Prostate gland (tissue), 2 donors: ENCODE measurements around the gene NAIF1. TPM values are rescaled to one million over a fixed set of nuclear protein-coding genes. Genes with fewer than 3 reads are reported as not detected.

Experiments
- DNase-seq: peaks from one replicate; pipeline ENCODE4 v3.0.0-alpha.2; 2019; ENCODE audit warnings: low spot score
- H3K27ac ChIP-seq, 2 donors: fragments of 200-600 bp; sonication (generic); 2 replicates each; pipeline ENCODE4 v1.5.1; 2017 to 2019
- H3K27me3 ChIP-seq: fragments of 200-600 bp; sonication (generic); replicated peaks from 2 replicates; pipeline ENCODE4 v1.5.1; 2019; ENCODE audit not compliant: insufficient read depth
- H3K36me3 ChIP-seq, 2 donors: fragments of 200-600 bp; sonication (generic); 1 replicate in 1 of 2; 2 replicates in 1 of 2; pipeline versions ENCODE4 v1.5.1 to v1.8.1; 2017 to 2019
- H3K4me1 ChIP-seq: fragments of 200-600 bp; sonication (generic); replicated peaks from 2 replicates; pipeline ENCODE4 v1.5.1; 2019
- H3K4me3 ChIP-seq, 2 donors: fragments of 200-600 bp; sonication (generic); 2 replicates each; pipeline ENCODE4 v1.5.1; 2017 to 2019
- H3K9me3 ChIP-seq: fragments of 200-600 bp; sonication (generic); 2 replicates; pipeline ENCODE4 v1.5.1; 2017
- POLR2A ChIP-seq: fragments of 450-650 bp; IDR thresholded peaks from one replicate; pipeline ENCODE4 v1.6.1; 2016; ENCODE audit warnings: antibody characterized with exemption, mild to moderate bottlenecking
- POLR2AphosphoS5 ChIP-seq: sonication (generic); formaldehyde crosslinking; IDR thresholded peaks from one replicate; pipeline ENCODE4 v1.6.1; 2017; ENCODE audit warnings: antibody characterized with exemption
- WGBS: methylation state at CpG from one replicate; pipeline ENCODE4 v1.1.5; 2018; 5-methylcytosine and 5-hydroxymethylcytosine counted together
- intact Hi-C: fragments of 100-400 bp; cut with DNase I; formaldehyde crosslinking; loops from one replicate; pipeline ENCODE4 v1.14.2; 2022
- total RNA-seq, 2 donors: library from RNA; depleted of rRNA; stranded (reverse); fragments of >200 nt; gene quantifications; one replicate each; pipeline ENCODE4 v1.1.0, GENCODE V29; 2016
- TF ChIP-seq, protein P1 (sequence below), 4 experiments: fragments of 200-600 bp in 2 of 4; fragments of 450-650 bp in 2 of 4; sonication (generic) in 2 of 4; IDR thresholded peaks; 1 replicate in 3 of 4; 2 replicates in 1 of 4; pipeline ENCODE4 v1.5.1; 2016 to 2019; ENCODE audit warnings: antibody characterized with exemption in 4 of 4, mild to moderate bottlenecking in 2 of 4, moderate library complexity in 2 of 4

The NAIF1 gene
- total RNA-seq, 2 donors from 2014 or later, result 12.3 to 12.6 TPM

GRCh38 chr9:128034821-128035652 lies 32.1 kb downstream of the NAIF1 start:
- Histone ChIP-seq H3K9me3 (no peaks in the 10 kb centered on the region), H3K4me3 (no peak overlapping the region), H3K27me3 (no peaks in the 10 kb centered on the region), H3K4me1 (no peaks in the 10 kb centered on the region), H3K36me3 (no peaks in the 10 kb centered on the region), H3K27ac (no peak overlapping the region)
- intact Hi-C loops, result loop anchor here (1.0 to 5.0 kb wide), 3 partner anchors 53 to 91 kb away; partner anchors contain the start of gene EEIG1
- peak; percentile 84 for DNase-seq
- TF ChIP-seq, protein P1, sequence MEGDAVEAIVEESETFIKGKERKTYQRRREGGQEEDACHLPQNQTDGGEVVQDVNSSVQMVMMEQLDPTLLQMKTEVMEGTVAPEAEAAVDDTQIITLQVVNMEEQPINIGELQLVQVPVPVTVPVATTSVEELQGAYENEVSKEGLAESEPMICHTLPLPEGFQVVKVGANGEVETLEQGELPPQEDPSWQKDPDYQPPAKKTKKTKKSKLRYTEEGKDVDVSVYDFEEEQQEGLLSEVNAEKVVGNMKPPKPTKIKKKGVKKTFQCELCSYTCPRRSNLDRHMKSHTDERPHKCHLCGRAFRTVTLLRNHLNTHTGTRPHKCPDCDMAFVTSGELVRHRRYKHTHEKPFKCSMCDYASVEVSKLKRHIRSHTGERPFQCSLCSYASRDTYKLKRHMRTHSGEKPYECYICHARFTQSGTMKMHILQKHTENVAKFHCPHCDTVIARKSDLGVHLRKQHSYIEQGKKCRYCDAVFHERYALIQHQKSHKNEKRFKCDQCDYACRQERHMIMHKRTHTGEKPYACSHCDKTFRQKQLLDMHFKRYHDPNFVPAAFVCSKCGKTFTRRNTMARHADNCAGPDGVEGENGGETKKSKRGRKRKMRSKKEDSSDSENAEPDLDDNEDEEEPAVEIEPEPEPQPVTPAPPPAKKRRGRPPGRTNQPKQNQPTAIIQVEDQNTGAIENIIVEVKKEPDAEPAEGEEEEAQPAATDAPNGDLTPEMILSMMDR (IDR thresholded peaks at IDR 0.05), result peak; percentile 82 to 98 (median 95)
- TF ChIP-seq POLR2A (peak; percentile 16), POLR2AphosphoS5 (peak; percentile 85)
- 23% methylated on average over 8 of the region's 8 CpGs for WGBS

GRCh38 chr9:128033609-128034008 lies 33.5 kb downstream of the NAIF1 start:
- TF ChIP-seq POLR2AphosphoS5, result no peak
- Histone ChIP-seq H3K4me3 (no peak overlapping the region), H3K27ac (no peak overlapping the region), H3K9me3 (no peaks in the 10 kb centered on the region), H3K27me3 (no peaks in the 10 kb centered on the region), H3K4me1 (no peaks in the 10 kb centered on the region), H3K36me3 (no peaks in the 10 kb centered on the region)
- intact Hi-C loops, result loop anchor here (2.0 kb wide), 1 partner anchor 85 kb away; no protein-coding TSS in a partner anchor
- 91% methylated on average over 4 of the region's 4 CpGs for WGBS
- no peak for DNase-seq

DNA sequence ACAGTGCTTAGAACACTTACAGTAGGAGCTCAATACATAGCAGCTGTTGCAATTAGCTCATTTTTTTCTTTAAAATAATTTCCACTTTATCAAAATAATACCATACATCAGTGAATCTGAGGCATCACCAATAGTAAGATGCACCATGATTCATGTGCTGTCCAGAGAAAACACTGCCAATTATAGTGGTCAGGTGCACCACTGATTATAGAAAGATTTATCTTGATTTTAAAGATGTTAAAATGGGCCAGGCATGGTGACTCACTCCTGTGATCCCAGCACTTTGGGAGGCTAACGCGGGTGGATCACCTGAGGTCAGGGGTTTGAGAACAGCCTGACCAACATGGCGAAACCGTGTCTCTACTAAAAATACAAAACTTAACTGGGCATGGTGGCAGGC lies 39.4 kb downstream of the NAIF1 start:
- H3K27me3 ChIP-seq, result no peaks in the 10 kb centered on the region
- H3K27ac ChIP-seq, result no peak overlapping the region
- intact Hi-C loops, result no loop called here
- no peaks in the 10 kb centered on the region for H3K36me3 ChIP-seq
- DNase-seq, result no peak
- no peaks in the 10 kb centered on the region for H3K9me3 ChIP-seq
- WGBS, result 91% methylated on average over 4 of the region's 4 CpGs
- TF ChIP-seq POLR2AphosphoS5 (no peak), POLR2A (no peak)
- TF ChIP-seq, protein P1 (IDR thresholded peaks at IDR 0.05), result no peak
- H3K4me1 ChIP-seq, result no peaks in the 10 kb centered on the region
- no peak overlapping the region for H3K4me3 ChIP-seq

- intact Hi-C loops, result no loop called here
- H3K27me3 ChIP-seq, result no peaks in the 10 kb centered on the region
- no peaks in the 10 kb centered on the region for H3K4me1 ChIP-seq
- no peak for DNase-seq
- H3K4me3 ChIP-seq, result no peak overlapping the region
- H3K27ac ChIP-seq, result peak overlapping the region in 1 of 2 donors; percentile 48
- 69% methylated on average over 11 of the region's 11 CpGs for WGBS
- no peaks in the 10 kb centered on the region for H3K36me3 ChIP-seq
- TF ChIP-seq POLR2AphosphoS5 (no peak), POLR2A (no peak)
- TF ChIP-seq, protein P1 (IDR thresholded peaks at IDR 0.05), result no peak
- H3K9me3 ChIP-seq, result no peaks in the 10 kb centered on the region
These were observed 40.2 kb downstream of the NAIF1 start for GRCh38 chr9:128026773-128027541.

GRCh38 chr9:128026255-128026772 lies 40.8 kb downstream of the NAIF1 start:
- peak overlapping the region in 1 of 2 donors; percentile 48 for H3K27ac ChIP-seq
- 92% methylated on average over 12 of the region's 12 CpGs for WGBS
- H3K4me3 ChIP-seq, result no peak overlapping the region
- H3K36me3 ChIP-seq, result no peaks in the 10 kb centered on the region
- H3K4me1 ChIP-seq, result no peaks in the 10 kb centered on the region
- no peak for DNase-seq
- intact Hi-C loops, result no loop called here
- no peaks in the 10 kb centered on the region for H3K27me3 ChIP-seq
- no peaks in the 10 kb centered on the region for H3K9me3 ChIP-seq
- TF ChIP-seq, protein P1 (IDR thresholded peaks at IDR 0.05), result no peak
- TF ChIP-seq POLR2A (no peak), POLR2AphosphoS5 (peak; percentile 5)
